ENCODE results near the gene FBXO44.

- TF ChIP-seq POLR2AphosphoS5 (IDR thresholded peaks at IDR 0.05) (no peak), CTCF (IDR thresholded peaks at IDR 0.05) (no peak)
Observed at GRCh38 chr1:11617314-11617713, 37.4 kb upstream of the FBXO44 start.

Data from breast epithelium (tissue), 3 donors.